ENCODE results near the gene TMOD4.
A peak's percentile ranks its signal among the peaks of the same experiment; 100 is the strongest.

The TMOD4 gene

DNA sequence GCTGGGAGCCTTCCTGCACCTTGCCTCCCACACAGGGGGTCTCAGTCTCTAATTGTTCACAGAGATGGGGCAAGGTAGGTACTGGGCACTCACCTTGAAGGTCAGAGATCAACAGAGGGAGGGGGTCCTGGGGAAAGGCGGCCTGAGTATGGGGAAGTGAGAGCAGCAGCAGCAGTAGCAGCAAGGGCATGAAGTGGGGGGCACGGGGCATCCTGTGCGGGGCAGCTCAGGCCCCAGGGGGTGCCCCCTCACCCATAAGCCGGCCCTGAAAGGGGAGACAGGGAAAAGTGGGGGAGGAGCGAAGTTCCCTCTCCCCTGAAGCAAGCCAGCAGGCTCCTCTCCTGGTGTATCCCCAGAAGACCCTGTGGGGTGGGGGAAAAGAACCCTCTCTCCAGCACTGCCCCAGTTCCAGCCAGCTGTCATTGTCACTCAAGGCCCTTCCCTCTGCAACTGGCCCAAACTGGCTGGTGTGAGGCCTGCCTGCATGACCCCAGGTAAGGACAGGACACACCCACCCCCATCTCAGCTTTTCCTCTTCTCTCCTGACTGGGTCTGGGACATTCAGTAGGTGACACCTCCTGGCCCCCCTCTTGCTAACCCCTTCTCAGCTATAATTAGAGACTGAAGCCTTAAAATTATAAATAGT, 33.2 kb downstream of the TMOD4 start:
- no peak for DNase-seq (ENCODE audit: low read depth in 2 of 2)

- DNase-seq (ENCODE audit: low read depth in 2 of 2): no peak
Measured at GRCh38 chr1:151137789-151138188, 38.0 kb downstream of the TMOD4 start.

GRCh38 chr1:151135433-151136385, 40.1 kb downstream of the TMOD4 start:
- no peak for DNase-seq (ENCODE audit: low read depth in 2 of 2)

GRCh38 chr1:151134991-151135390, 40.8 kb downstream of the TMOD4 start:
- DNase-seq (ENCODE audit: low read depth in 2 of 2): no peak

GRCh38 chr1:151134396-151134795, 41.4 kb downstream of the TMOD4 start:
- DNase-seq (ENCODE audit: low read depth in 2 of 2): no peak

DNA sequence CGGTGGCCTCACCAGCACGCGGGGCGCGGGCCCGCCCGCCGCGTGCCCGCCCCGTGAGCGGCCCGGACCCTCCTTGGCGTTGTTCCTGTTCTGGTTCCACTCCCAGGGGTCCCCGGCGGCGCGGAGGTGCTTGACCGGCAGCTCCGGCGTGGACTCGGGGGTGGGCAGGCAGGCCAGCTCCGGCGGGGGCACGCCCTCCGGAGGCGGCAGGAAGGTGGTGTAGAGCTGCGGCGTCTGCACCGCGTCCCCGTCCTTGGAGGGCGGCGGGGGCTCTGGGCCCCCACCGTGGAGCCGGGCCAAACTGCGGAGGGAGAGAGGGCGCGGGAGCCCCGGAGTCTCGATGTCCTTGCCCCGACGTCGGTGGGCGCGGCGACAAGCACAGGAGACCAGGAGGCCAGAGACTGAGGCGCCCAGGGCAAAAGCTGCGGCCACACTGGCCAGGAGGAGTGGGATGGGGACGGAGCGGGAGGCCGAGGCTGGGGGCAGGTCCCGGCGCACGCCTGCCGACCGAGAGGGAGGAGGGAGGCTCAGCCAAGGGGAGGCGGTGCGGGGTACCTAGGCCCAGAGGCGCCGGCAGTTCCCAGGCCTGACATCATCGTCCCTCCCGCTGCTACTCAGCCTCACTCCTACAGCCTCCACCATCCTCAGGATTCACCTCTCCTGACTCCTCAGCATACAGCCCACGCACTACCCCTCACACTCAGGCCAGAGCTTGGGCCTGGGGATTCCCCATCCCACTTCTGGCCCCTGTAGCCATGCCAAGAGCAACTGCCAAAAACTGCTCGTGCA, 42.6 kb downstream of the TMOD4 start:
- no peak for DNase-seq (ENCODE audit: low read depth in 2 of 2)

DNA sequence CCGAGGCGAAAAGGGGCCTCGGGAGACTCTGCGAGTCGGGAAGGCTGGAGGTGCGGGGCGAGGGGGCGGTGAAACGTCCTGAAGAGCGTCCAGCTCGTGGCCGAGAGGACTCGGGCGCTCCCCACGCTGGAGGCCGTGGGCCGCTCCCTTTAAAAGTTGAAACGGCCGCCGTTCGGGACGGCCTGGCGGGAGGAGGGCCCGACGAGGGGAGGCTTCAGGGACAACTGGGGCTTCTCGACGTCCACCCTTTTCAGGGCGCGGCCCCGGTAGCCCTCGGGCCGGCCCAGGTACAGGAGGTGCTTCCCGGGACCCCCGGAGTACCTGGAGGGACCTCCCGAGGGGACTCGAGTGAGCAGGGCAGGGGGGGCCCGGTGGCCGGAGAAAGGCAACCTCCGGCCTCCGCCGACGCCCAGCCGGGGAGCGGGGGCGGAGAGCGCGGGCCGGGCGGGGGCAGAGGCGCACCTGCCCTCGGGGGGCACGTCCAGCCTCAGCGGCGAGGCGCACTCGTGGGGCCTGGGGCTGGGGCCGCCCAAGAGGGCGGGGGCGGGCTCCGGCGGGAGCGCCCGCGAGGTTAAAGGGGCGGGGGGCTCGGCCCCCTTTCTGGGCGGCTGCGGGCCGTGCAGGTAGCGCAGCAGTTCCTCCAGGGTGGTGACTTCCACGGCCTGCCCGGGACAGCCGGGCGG, 43.3 kb downstream of the TMOD4 start:
- no peak for DNase-seq (ENCODE audit: low read depth in 2 of 2)

- no peak for DNase-seq (ENCODE audit: low read depth in 2 of 2)
Measured at GRCh38 chr1:151131701-151132334, 44.0 kb downstream of the TMOD4 start.

DNA sequence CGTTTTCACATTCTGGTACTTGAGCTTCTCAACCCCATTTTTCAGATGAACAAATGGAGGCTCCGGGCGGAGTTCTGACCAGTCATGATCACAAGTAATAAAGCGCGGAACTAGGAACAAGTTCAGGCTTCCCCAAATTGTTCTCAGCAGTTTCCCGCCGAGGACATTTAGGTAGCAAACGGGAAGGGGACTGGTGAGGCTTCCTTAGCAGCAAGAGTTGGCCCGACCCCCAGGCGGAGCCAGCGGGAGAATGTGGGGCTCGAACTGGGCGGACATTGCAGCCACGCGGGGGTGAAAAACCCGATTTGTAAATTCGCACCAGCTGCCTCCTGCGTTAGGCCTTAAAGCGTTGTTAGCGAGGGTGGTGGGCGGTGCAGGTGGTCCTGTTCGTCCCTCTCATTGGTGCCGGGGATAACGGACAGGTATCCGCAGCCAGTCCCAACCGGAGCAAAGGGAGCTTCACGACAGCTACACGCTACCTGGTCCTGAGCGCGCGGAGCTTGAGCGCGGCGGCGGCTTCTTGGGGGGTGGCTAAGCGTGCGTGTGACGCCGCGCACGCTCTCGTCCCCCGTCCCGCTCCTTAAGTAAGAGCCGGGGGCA, 44.7 kb downstream of the TMOD4 start:
- peak; percentile 51 to 67 for DNase-seq (ENCODE audit: low read depth in 2 of 2)

DNA sequence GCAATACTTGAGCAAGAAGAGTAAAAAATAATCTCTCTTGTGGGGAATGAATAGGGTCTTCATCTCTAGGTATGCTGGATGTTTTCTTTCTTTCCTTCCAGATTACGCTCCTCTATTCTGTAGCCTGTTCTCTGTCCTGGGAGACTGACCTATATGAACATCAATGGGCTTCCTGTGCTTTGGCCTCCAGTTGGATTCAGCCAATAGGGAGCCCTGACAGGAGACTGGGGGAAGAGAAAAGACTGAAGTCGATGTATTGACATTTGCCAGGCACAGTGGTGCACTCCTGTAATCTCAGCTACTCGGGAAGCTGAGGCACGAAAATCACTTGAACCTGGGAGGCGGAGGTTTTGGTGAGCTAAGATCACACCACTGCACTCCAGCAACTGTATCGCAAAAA, 47.0 kb downstream of the TMOD4 start:
- no peak for DNase-seq (ENCODE audit: low read depth in 2 of 2)

DNA sequence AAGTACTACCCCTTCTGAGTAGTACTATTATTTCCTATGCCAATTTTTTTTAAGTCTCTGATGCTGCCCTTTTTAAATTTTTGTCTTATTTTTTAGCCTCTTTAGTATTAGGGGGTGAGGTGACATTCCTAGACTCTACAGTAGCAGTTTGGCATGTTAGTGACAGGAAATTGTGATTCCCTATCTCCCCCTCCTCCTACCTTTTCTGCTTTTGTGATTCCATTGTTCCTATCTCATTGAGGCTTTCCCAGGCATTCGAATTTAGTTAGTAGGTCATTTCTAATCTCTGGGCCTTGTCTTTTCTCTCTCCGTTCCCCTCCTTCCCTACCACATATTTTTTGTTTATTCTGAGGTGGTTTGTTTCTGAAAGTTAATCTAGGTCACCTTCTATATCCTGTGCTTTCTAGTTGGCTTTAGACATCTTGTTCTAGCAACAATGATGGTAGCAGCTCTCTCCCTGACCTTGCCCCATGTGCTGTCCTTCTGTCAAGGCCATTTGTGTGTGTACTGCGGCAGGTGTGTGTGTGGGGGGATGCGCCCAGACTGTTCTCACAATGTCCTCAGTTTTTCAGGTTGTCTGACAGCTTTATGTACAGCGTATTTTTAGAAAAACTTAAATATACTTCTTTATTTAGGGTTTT, 50.9 kb downstream of the TMOD4 start:
- DNase-seq (ENCODE audit: low read depth in 2 of 2): no peak
